ENCODE measurements around the gene FMN2.
"Not testable (repeated sequence)": the region's sequence is repeated elsewhere in the genome, so short reads cannot be mapped to it uniquely, and the experiment has no call there.

FMN2 gene

GRCh38 chr1:240314845-240315801 lies 223.4 kb downstream of the FMN2 start:
- no peak for ATAC-seq

- ATAC-seq, result no peak
These were observed 228.3 kb downstream of the FMN2 start for GRCh38 chr1:240319998-240320397.

- ATAC-seq, result no peak
These were observed 229.0 kb downstream of the FMN2 start for GRCh38 chr1:240320659-240321058.

GRCh38 chr1:240322943-240323342 lies 231.3 kb downstream of the FMN2 start:
- ATAC-seq, result no peak

GRCh38 chr1:240328382-240328781 lies 236.7 kb downstream of the FMN2 start:
- not testable (repeated sequence) for ATAC-seq

- no peak for ATAC-seq
These were observed 237.8 kb downstream of the FMN2 start for GRCh38 chr1:240329443-240329842.

GRCh38 chr1:240332672-240333071 lies 241.0 kb downstream of the FMN2 start:
- no peak for ATAC-seq

- ATAC-seq, result no peak
These were observed 246.1 kb downstream of the FMN2 start for GRCh38 chr1:240337781-240338180.

- no peak for ATAC-seq
These were observed 247.2 kb downstream of the FMN2 start for GRCh38 chr1:240338837-240339236.

GRCh38 chr1:240341365-240342250 lies 249.9 kb downstream of the FMN2 start:
- ATAC-seq, result no peak

- ATAC-seq, result no peak
These were observed 250.6 kb downstream of the FMN2 start for GRCh38 chr1:240342251-240342625.

GRCh38 chr1:240343045-240343444 lies 251.4 kb downstream of the FMN2 start:
- no peak for ATAC-seq

GRCh38 chr1:240343966-240344365 lies 252.3 kb downstream of the FMN2 start:
- ATAC-seq, result no peak

GRCh38 chr1:240344918-240345317 lies 253.2 kb downstream of the FMN2 start:
- no peak for ATAC-seq

GRCh38 chr1:240349695-240350094 lies 258.0 kb downstream of the FMN2 start:
- no peak for ATAC-seq

GRCh38 chr1:240350910-240351331 lies 259.2 kb downstream of the FMN2 start:
- ATAC-seq, result no peak

- no peak for ATAC-seq
These were observed 260.0 kb downstream of the FMN2 start for GRCh38 chr1:240351690-240352089.

GRCh38 chr1:240352769-240353168 lies 261.1 kb downstream of the FMN2 start:
- ATAC-seq, result no peak

- ATAC-seq, result no peak
These were observed 264.9 kb downstream of the FMN2 start for GRCh38 chr1:240356568-240356967.

GRCh38 chr1:240362046-240362445 lies 270.4 kb downstream of the FMN2 start:
- ATAC-seq, result no peak

- ATAC-seq, result no peak
These were observed 271.1 kb downstream of the FMN2 start for GRCh38 chr1:240362826-240363225.

- no peak for ATAC-seq
These were observed 271.6 kb downstream of the FMN2 start for GRCh38 chr1:240363315-240363714.

GRCh38 chr1:240363914-240364313 lies 272.2 kb downstream of the FMN2 start:
- no peak for ATAC-seq

GRCh38 chr1:240366636-240367035 lies 275.0 kb downstream of the FMN2 start:
- no peak for ATAC-seq
